Measurements from ENCODE around the gene PLIN5.
"Not testable (repeated sequence)": the region's sequence is repeated elsewhere in the genome, so short reads cannot be mapped to it uniquely, and the experiment has no call there.

PLIN5 gene

GRCh38 chr19:4567584-4568071 lies 32.6 kb upstream of the PLIN5 start:
- DNase-seq, result peak; percentile 20 to 51

GRCh38 chr19:4566402-4567051 lies 31.5 kb upstream of the PLIN5 start:
- no peak for DNase-seq

GRCh38 chr19:4563562-4563961 lies 28.5 kb upstream of the PLIN5 start:
- DNase-seq, result not testable (repeated sequence)

GRCh38 chr19:4562085-4562484 lies 27.1 kb upstream of the PLIN5 start:
- DNase-seq, result not testable (repeated sequence)

- no peak for DNase-seq
Observed at GRCh38 chr19:4559569-4559968, 24.5 kb upstream of the PLIN5 start, which contains the start of gene SEMA6B. Gene SEMA6B (minus strand): TSS chr19:4559684. CDS start chr19:4558457, 1,227 bp downstream.

GRCh38 chr19:4557971-4558941 lies 23.2 kb upstream of the PLIN5 start:
- peak in 1 of 2 experiments; percentile 49 for DNase-seq

- DNase-seq, result no peak
Observed at GRCh38 chr19:4557144-4557970, 22.3 kb upstream of the PLIN5 start.

- DNase-seq, result peak in 1 of 2 experiments; percentile 26
Observed at GRCh38 chr19:4556597-4557127, 21.6 kb upstream of the PLIN5 start.

- no peak for DNase-seq
Observed at GRCh38 chr19:4555657-4556561, 20.9 kb upstream of the PLIN5 start.

GRCh38 chr19:4554717-4555116 lies 19.7 kb upstream of the PLIN5 start:
- DNase-seq, result no peak

GRCh38 chr19:4553775-4554174 lies 18.8 kb upstream of the PLIN5 start:
- DNase-seq, result no peak

- no peak for DNase-seq
Observed at GRCh38 chr19:4553092-4553695, 18.2 kb upstream of the PLIN5 start.

GRCh38 chr19:4552525-4552819 lies 17.4 kb upstream of the PLIN5 start:
- no peak for DNase-seq

GRCh38 chr19:4550479-4551050 lies 15.5 kb upstream of the PLIN5 start:
- no peak for DNase-seq

GRCh38 chr19:4550018-4550417 lies 15.0 kb upstream of the PLIN5 start:
- no peak for DNase-seq

GRCh38 chr19:4548238-4548584 lies 13.2 kb upstream of the PLIN5 start:
- no peak for DNase-seq

- DNase-seq, result no peak
Observed at GRCh38 chr19:4547303-4548237, 12.5 kb upstream of the PLIN5 start.

GRCh38 chr19:4543842-4544647 lies 9.0 kb upstream of the PLIN5 start:
- DNase-seq, result no peak

Data from NCI-H446 (cell line).